Central memory CD8-positive, alpha-beta T cell (primary cell): ENCODE data around the gene MYCBPAP.

Experiments used
- ATAC-seq: fragments of 150-1000 bp; cut with Tn5 transposase; replicated peaks from 2 replicates; pipeline ENCODE4 v1.10.0; 2022; ENCODE audit warnings: mild to moderate bottlenecking, moderate FRiP score, moderate number of reproducible peaks; ENCODE audit not compliant: poor library complexity, severe bottlenecking; ENCODE audit errors: extremely low read depth
- DNase-seq, 2 donors: peaks; one replicate each; pipeline ENCODE4 v3.0.0; 2021; ENCODE audit warnings: low spot score in 2 of 2
- H3K27ac Mint-ChIP-seq: one replicate; pipeline ENCODE4 v1.8.0; 2022; ENCODE audit warnings: low read depth, mild to moderate bottlenecking, moderate library complexity, mixed read lengths
- H3K27me3 Mint-ChIP-seq: one replicate; pipeline ENCODE4 v1.8.0; 2022; ENCODE audit warnings: mixed read lengths
- H3K36me3 Mint-ChIP-seq: one replicate; pipeline ENCODE4 v1.8.0; 2022; ENCODE audit warnings: mild to moderate bottlenecking, moderate library complexity, mixed read lengths; ENCODE audit not compliant: insufficient read depth
- H3K4me1 Mint-ChIP-seq: one replicate; pipeline ENCODE4 v1.8.0; 2022; ENCODE audit warnings: mixed read lengths
- H3K4me3 Mint-ChIP-seq: one replicate; pipeline ENCODE4 v1.8.0; 2022; ENCODE audit warnings: mild to moderate bottlenecking, moderate library complexity, mixed read lengths
- H3K9me3 Mint-ChIP-seq: one replicate; pipeline ENCODE4 v1.8.0; 2022; ENCODE audit warnings: mixed read lengths

Gene MYCBPAP

GRCh38 chr17:50541716-50542688 is 33.8 kb downstream of the MYCBPAP start:
- peak; percentile 65 to 76 for DNase-seq
- Mint-ChIP-seq H3K4me3 (peak overlapping the region; percentile 81), H3K27me3 (peaks cover 16% of the 10 kb centered on the region), H3K9me3 (no peaks in the 10 kb centered on the region), H3K27ac (no peak overlapping the region), H3K4me1 (peaks cover 12% of the 10 kb centered on the region), H3K36me3 (peaks cover 6% of the 10 kb centered on the region)
- ATAC-seq, result peak; percentile 74

- Mint-ChIP-seq H3K4me3 (peak overlapping the region; percentile 81), H3K9me3 (no peaks in the 10 kb centered on the region), H3K4me1 (peaks cover 19% of the 10 kb centered on the region), H3K27me3 (peaks cover 16% of the 10 kb centered on the region), H3K27ac (no peak overlapping the region), H3K36me3 (peaks cover 6% of the 10 kb centered on the region)
- ATAC-seq (no peak), DNase-seq (no peak)
Measured at GRCh38 chr17:50542795-50543774, 34.8 kb downstream of the MYCBPAP start.

- DNase-seq, result no peak
- peaks cover 19% of the 10 kb centered on the region for H3K4me1 Mint-ChIP-seq
- H3K27ac Mint-ChIP-seq, result no peak overlapping the region
- no peak for ATAC-seq
- H3K27me3 Mint-ChIP-seq, result peaks cover 16% of the 10 kb centered on the region
- H3K9me3 Mint-ChIP-seq, result no peaks in the 10 kb centered on the region
- no peak overlapping the region for H3K4me3 Mint-ChIP-seq
- H3K36me3 Mint-ChIP-seq, result peaks cover 6% of the 10 kb centered on the region
Measured at GRCh38 chr17:50544516-50544915, 36.3 kb downstream of the MYCBPAP start.

DNA sequence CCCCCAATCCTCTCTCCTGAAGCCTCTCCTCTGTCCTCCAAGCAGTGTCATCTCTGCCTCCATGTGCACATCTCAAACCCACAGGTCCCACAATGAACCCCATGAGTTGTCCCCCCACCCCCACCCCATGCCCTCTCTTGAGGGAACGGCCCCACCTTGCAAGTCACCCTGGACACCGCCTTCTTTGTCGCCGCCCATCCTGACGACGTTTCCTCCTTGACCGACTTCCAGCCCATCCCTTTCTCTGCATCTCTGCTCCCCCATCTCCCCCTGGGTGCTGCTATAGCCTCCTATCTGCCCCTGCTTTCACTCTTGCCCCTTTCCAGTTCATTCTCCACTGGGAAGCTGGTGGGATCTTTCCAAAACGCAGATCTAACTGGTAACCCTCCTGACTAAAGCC is 37.1 kb downstream of the MYCBPAP start:
- Mint-ChIP-seq H3K36me3 (peaks cover 6% of the 10 kb centered on the region), H3K9me3 (no peaks in the 10 kb centered on the region), H3K27ac (no peak overlapping the region), H3K4me3 (no peak overlapping the region), H3K4me1 (peaks cover 22% of the 10 kb centered on the region), H3K27me3 (peaks cover 16% of the 10 kb centered on the region)
- no peak for DNase-seq
- no peak for ATAC-seq

DNA sequence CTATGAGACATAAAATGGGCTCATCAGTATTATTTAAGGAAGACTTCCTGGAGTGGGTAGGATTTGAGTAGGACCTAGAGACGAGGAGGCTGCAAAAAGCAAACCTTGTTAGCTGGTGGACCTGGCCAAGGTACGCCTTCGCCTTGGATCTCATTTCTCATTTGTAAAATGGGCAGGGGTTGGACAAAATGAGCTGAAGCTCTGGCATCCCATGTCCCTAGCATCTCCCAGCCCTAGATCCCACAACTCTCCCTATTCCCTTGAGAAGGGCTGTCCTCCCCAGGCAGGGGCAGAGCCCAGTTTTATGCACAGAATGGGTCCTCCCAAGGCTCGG is 38.4 kb downstream of the MYCBPAP start:
- peak overlapping the region; percentile 80 for H3K4me3 Mint-ChIP-seq
- no peak for ATAC-seq
- H3K9me3 Mint-ChIP-seq, result no peaks in the 10 kb centered on the region
- no peak for DNase-seq
- H3K4me1 Mint-ChIP-seq, result peaks cover 20% of the 10 kb centered on the region
- H3K27ac Mint-ChIP-seq, result peak overlapping the region; percentile 38
- H3K27me3 Mint-ChIP-seq, result peaks cover 16% of the 10 kb centered on the region
- peaks cover 7% of the 10 kb centered on the region for H3K36me3 Mint-ChIP-seq

GRCh38 chr17:50547035-50547735 is 38.9 kb downstream of the MYCBPAP start, which contains the start of gene SPATA20:
TSS of gene SPATA20 (plus strand) at chr17:50547174. CDS start at chr17:50547209, 35 bp downstream.
- Mint-ChIP-seq H3K27ac (peak within 1 kb of the TSS; percentile 38), H3K36me3 (peaks cover 8% of the 10 kb centered on the region), H3K27me3 (peaks cover 16% of the 10 kb centered on the region), H3K4me1 (peaks cover 17% of the 10 kb centered on the region), H3K4me3 (peak within 1 kb of the TSS; percentile 80), H3K9me3 (no peaks in the 10 kb centered on the region)
- DNase-seq, result peak; percentile 74 to 75
- ATAC-seq, result peak; percentile 86

DNA sequence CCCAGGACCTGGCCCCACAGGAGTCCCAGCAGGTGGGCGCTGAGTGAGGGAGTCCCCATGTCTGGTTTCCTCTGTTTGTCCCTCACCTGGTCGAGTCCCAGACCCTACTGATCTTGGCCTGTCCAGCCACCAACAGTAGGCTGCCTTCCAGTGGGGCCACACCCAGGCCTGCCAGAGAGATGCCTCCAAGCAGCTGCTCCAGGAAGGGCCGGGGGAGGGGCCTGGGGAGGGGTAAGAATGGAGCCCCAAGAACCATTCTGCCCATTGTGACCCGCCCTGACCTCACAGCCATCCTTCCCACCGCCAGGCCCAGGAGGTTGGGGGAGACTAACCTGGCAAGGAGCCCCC is 39.5 kb downstream of the MYCBPAP start:
- H3K36me3 Mint-ChIP-seq, result peaks cover 9% of the 10 kb centered on the region
- no peak for ATAC-seq
- DNase-seq, result no peak
- H3K4me1 Mint-ChIP-seq, result peaks cover 17% of the 10 kb centered on the region
- H3K9me3 Mint-ChIP-seq, result no peaks in the 10 kb centered on the region
- peak overlapping the region; percentile 38 for H3K27ac Mint-ChIP-seq
- peaks cover 16% of the 10 kb centered on the region for H3K27me3 Mint-ChIP-seq
- peak overlapping the region; percentile 80 for H3K4me3 Mint-ChIP-seq

GRCh38 chr17:50548831-50549230 is 40.6 kb downstream of the MYCBPAP start:
- DNase-seq (no peak), ATAC-seq (no peak)
- no peaks in the 10 kb centered on the region for H3K9me3 Mint-ChIP-seq
- no peak overlapping the region for H3K27ac Mint-ChIP-seq
- no peak overlapping the region for H3K4me3 Mint-ChIP-seq
- peaks cover 23% of the 10 kb centered on the region for H3K4me1 Mint-ChIP-seq
- peaks cover 9% of the 10 kb centered on the region for H3K36me3 Mint-ChIP-seq
- peaks cover 14% of the 10 kb centered on the region for H3K27me3 Mint-ChIP-seq

DNA sequence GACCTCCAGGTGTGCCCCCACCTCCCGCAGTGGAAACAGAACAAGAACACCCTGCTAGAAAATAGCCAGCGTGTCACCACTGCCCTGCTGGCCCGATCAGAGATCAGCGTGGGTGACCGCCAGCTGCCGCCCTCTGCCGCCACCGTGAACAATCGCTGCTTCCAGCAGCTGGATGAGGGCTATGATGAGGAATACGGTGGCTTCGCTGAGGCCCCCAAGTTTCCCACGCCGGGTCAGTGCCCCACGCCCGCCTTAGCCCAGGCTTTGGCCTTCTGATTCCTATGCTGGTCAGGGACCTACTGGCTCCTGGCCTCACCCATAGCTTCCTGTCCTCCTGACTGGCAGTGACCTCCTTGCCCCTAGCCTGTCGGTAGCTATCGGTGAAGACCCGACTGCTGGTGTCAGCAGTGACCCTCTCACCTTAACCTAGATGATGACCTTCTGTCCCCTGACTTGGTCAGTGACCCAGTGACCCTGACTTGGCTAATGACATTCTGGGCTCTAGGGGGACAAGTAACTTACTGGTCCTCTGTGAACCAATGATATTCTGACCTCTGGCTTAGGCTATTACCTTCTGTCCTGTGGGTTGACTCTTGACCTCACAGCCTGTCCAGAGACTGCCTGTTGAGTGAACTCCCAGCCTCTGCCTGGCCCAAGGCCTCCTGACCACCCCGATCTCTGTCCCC is 41.2 kb downstream of the MYCBPAP start:
- Mint-ChIP-seq H3K4me3 (no peak overlapping the region), H3K36me3 (peaks cover 9% of the 10 kb centered on the region), H3K9me3 (no peaks in the 10 kb centered on the region), H3K4me1 (peaks cover 23% of the 10 kb centered on the region), H3K27ac (no peak overlapping the region), H3K27me3 (peaks cover 8% of the 10 kb centered on the region)
- ATAC-seq (no peak), DNase-seq (no peak)

DNA sequence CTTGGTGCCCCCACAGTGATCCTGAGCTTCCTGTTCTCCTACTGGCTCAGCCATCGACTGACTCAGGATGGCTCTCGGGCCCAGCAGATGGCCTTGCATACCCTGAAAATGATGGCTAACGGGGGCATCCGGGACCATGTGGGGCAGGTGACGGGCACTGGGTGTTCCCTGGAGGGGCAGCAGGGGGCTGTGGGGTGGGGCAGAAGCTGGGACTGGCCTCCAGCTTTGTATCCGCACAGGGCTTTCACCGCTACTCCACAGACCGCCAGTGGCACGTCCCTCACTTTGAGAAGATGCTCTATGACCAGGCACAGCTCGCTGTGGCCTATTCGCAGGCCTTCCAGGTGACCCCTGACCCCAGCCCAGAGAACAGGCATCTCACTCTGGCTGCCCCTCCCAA is 41.7 kb downstream of the MYCBPAP start:
- Mint-ChIP-seq H3K27ac (no peak overlapping the region), H3K4me3 (no peak overlapping the region), H3K27me3 (peaks cover 2% of the 10 kb centered on the region), H3K4me1 (peaks cover 23% of the 10 kb centered on the region), H3K9me3 (no peaks in the 10 kb centered on the region), H3K36me3 (peaks cover 9% of the 10 kb centered on the region)
- DNase-seq (no peak), ATAC-seq (no peak)

DNA sequence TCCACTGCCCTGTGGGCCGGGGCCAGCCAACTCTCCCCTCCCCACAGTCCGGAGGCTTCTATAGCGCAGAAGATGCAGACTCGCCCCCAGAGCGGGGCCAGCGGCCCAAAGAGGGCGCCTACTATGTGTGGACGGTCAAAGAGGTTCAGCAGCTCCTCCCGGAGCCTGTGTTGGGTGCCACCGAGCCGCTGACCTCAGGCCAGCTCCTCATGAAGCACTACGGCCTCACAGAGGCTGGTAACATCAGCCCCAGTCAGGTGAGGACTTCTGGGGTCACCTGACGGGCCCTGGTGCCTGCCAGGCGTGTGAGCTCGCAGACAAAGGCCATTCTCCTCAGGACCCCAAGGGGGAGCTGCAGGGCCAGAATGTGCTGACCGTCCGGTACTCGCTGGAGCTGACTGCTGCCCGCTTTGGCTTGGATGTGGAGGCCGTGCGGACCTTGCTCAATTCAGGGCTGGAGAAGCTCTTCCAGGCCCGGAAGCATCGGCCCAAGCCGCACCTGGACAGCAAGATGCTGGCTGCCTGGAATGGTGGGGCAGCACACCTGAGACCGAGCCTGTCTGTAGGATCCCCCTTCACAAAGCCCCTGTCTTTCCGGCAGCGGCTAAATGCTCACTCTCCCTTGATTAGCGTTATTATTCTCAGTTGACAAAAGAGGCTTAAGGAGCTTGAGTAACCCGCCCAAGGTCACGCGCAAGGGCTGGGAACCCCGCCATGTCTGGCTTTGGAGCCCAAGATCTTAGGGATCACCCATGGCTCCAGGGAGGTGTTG is 42.6 kb downstream of the MYCBPAP start:
- DNase-seq (no peak), ATAC-seq (no peak)
- peaks cover 23% of the 10 kb centered on the region for H3K4me1 Mint-ChIP-seq
- H3K4me3 Mint-ChIP-seq, result no peak overlapping the region
- no peaks in the 10 kb centered on the region for H3K27me3 Mint-ChIP-seq
- H3K9me3 Mint-ChIP-seq, result no peaks in the 10 kb centered on the region
- peaks cover 9% of the 10 kb centered on the region for H3K36me3 Mint-ChIP-seq
- no peak overlapping the region for H3K27ac Mint-ChIP-seq
